ENCODE results near the gene TMEM95.

Gene TMEM95

DNA sequence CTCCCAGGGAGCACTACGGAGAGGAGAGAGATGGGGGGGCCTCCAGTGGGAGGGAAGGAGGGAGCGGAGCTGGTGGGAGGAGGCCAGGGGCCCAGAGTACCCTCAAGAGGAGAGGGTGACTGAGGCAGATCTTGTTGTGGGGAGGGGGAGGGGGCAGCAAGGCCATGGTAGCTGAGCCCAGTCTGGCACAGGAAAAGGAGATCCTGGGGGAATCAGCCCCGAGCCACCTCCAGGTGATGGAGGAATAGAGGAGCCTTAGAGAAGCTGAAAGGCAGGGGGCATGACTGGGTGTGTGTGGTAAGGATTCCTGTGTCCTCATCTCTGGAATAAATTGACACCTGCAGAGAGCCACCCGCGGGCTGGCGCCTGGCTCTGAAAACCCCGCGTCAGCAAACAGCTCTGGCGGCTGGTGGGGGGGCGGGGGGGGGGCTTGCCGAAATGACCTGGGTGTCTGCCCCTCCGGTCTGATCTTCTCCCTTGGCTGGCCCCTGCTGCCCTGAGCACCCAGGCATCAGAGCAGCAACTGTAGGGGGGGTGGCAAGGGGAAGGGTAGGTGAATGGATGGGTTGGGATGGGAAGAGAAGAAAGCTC lies 51.4 kb downstream of the TMEM95 start:
- peak overlapping the region; percentile 80 for H3K4me3 ChIP-seq (ENCODE audit: low read length)
- DNase-seq (ENCODE audit: low read depth), result no peak
- TF ChIP-seq, protein P1, sequence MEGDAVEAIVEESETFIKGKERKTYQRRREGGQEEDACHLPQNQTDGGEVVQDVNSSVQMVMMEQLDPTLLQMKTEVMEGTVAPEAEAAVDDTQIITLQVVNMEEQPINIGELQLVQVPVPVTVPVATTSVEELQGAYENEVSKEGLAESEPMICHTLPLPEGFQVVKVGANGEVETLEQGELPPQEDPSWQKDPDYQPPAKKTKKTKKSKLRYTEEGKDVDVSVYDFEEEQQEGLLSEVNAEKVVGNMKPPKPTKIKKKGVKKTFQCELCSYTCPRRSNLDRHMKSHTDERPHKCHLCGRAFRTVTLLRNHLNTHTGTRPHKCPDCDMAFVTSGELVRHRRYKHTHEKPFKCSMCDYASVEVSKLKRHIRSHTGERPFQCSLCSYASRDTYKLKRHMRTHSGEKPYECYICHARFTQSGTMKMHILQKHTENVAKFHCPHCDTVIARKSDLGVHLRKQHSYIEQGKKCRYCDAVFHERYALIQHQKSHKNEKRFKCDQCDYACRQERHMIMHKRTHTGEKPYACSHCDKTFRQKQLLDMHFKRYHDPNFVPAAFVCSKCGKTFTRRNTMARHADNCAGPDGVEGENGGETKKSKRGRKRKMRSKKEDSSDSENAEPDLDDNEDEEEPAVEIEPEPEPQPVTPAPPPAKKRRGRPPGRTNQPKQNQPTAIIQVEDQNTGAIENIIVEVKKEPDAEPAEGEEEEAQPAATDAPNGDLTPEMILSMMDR (conservative IDR thresholded peaks at IDR 0.05; ENCODE audit: low read length), result no peak
